NCI-H1436 treated with DMSO at 0.1 percent for 48 hours (cell line): ENCODE data around the gene QSOX1.

Experiments
- DNase-seq: peaks from one replicate; lab custom pipeline; 2025; lab: John Stamatoyannopoulos, UW

The QSOX1 gene

DNA sequence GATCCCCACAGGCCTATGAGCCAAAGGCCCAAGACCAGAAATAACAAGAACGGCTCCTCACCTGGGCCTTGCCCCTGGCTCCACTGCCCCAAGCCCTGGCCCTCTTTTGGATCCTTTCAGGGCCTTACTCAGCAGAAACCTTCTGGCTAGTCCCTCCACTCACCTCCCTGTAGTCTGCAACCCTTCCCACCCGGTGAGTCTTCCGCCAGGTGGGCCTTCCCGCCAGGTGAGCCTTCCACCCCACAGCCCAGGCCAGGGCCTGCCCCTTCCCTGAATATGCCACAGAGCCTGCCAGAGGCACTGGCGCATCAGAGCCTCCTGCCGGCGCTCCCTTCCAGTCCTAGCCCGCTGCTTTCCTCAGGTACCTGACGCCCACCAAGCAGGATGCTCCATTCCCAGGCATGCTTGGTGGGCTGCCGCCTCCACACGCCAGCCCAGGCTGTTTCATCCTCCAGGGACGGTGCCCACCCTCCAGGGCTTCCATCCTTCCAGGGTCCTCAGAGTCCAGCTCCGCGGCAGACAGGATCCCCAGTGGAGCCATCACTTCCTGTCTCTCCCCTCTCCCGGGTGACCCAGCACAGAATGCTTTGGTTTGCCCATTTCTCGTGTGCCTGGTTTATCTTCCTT lies 96.3 kb downstream of the QSOX1 start:
- DNase-seq: no peak

DNA sequence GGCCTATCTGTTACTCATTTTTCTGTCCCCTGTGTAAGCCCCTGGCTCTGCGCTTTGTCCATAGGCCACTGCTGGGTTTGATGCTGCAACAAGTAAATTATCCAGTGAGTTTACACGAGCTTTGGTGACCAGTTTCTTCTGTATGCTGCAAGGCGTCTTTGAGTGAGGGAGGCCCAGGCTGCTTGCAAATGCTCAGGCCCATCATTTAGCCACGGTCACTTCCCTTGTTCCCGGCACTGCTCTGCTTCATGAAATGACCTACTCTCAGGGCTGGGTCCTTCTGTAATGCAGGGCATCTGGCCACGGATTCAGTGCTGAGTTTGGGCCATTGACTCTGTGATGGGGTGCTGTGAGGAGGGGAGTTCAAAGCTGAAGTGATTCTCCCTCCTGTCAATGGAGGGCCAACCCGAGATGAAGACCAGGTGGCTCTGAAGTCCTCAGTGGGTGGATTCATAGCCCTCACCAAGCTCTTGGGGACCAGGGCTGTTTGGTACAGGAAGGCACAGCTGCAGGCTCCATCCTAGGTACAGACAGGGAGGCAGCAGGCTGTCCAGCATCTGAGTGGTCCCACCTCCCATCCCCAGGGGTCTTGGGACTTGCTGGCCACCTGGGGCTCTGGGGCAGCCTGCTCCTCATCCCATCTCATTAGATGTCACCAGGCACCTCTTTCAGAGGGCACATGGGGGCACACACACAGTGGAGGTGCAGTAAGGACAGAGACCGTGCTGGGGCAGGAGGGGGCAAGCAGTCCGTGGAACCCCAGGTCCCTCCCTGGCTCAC lies 97.0 kb downstream of the QSOX1 start:
- DNase-seq: no peak

DNA sequence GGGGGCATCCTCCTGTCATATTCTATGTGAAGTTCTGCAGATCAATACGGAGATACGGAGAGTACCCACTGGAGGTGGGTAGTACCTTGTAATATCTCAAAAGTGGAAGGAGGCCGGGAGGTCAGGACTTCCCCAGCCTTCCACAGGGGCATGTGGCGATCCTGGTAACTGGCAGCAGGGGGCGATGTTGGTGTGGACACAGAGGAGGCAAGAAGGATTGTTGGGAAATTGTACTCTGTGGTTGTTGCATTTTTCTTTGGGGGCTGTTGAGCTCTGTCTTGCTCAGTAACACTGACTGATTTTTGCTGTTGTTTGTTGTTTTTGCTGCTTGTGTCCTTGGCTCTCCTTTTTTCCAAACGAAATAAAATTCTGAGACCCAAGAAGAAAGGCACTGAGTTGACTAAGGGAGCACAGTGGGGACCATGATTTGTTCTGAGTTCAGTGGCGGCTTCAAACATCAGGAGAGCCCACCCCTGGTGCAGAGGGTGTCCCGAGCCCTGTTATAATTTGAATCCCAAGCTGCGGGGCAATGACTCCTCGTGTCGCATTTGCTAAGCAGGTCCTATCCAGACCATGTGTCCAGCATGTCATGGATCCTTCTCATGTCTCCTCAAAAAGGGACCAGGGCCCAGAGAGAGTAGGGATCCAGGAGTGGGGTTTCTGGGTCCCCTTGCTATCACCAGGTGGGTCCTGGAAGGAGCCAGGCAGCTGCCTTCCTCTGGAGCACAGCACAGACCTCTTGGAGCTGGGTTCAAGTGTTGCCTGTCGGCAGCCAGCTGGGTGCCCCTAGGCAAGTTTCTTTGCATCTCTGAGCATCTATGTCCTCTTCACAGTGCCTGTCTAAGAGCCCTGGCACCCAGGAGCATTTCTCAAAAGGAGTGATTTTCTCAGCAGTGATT lies 98.2 kb downstream of the QSOX1 start:
- no peak for DNase-seq
